WERI-Rb-1 (cell line): ENCODE measurements around the gene EDA.

ENCODE experiments used
- DNase-seq: peaks from one replicate; pipeline ENCODE4 v3.0.0-alpha.2; 2020
- H3K27ac ChIP-seq: fragments of 250-450 bp; sonication (Bioruptor Pico); 2 replicates; pipeline ENCODE4 v1.5.1; 2020; ENCODE audit warnings: mild to moderate bottlenecking, moderate library complexity
- H3K27me3 ChIP-seq: fragments of 250-450 bp; sonication (Bioruptor Pico); 2 replicates; pipeline ENCODE4 v1.5.1; 2021; ENCODE audit warnings: mild to moderate bottlenecking, low read depth, moderate library complexity; ENCODE audit not compliant: insufficient read depth, severe bottlenecking
- H3K36me3 ChIP-seq: fragments of 250-450 bp; sonication (Bioruptor Pico); 2 replicates; pipeline ENCODE4 v1.5.1; 2020; ENCODE audit warnings: mild to moderate bottlenecking, moderate library complexity
- H3K4me3 ChIP-seq: 2 replicates; pipeline ENCODE4 v1.5.1; 2011; ENCODE audit warnings: low read depth, mild to moderate bottlenecking, control low read depth, low read length
- H3K9me3 ChIP-seq: fragments of 250-450 bp; sonication (Bioruptor Pico); 2 replicates; pipeline ENCODE4 v1.5.1; 2021; ENCODE audit warnings: mild to moderate bottlenecking, moderate library complexity; ENCODE audit not compliant: severe bottlenecking
- TF ChIP-seq, protein P1 (sequence below): IDR thresholded peaks from 2 replicates; pipeline ENCODE4 v1.5.1; 2011; ENCODE audit warnings: low read depth, mild to moderate bottlenecking, control low read depth, inconsistent platforms, low read length

Gene EDA

GRCh38 chrX:69951753-69952152 lies 335.8 kb downstream of the EDA start:
- DNase-seq, result no peak
- Histone ChIP-seq H3K36me3 (no peaks in the 10 kb centered on the region), H3K27me3 (no peaks in the 10 kb centered on the region), H3K4me3 (no peak overlapping the region), H3K9me3 (no peaks in the 10 kb centered on the region), H3K27ac (no peak overlapping the region)
- TF ChIP-seq, protein P1, sequence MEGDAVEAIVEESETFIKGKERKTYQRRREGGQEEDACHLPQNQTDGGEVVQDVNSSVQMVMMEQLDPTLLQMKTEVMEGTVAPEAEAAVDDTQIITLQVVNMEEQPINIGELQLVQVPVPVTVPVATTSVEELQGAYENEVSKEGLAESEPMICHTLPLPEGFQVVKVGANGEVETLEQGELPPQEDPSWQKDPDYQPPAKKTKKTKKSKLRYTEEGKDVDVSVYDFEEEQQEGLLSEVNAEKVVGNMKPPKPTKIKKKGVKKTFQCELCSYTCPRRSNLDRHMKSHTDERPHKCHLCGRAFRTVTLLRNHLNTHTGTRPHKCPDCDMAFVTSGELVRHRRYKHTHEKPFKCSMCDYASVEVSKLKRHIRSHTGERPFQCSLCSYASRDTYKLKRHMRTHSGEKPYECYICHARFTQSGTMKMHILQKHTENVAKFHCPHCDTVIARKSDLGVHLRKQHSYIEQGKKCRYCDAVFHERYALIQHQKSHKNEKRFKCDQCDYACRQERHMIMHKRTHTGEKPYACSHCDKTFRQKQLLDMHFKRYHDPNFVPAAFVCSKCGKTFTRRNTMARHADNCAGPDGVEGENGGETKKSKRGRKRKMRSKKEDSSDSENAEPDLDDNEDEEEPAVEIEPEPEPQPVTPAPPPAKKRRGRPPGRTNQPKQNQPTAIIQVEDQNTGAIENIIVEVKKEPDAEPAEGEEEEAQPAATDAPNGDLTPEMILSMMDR, result no peak

DNA sequence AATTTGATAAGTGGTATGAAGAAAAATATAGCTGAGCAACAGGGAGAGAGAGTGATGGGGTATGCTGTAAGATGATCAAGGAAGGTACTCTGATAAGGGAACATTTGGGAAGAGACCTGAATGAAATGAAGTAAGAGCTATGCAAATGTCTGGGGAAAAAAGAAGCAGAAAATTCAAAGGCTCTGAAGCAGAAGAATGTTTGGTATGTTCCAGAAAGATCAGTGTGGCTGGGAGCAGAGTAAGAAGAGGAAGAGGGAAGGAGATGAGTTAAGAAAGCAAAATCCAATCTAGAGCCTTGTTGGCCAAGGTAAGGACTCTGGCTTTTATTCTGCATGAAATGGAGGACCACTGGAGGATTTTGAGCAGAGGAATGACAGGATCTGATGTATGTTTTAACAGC lies 343.8 kb downstream of the EDA start:
- no peak for DNase-seq
- Histone ChIP-seq H3K9me3 (no peaks in the 10 kb centered on the region), H3K27me3 (no peaks in the 10 kb centered on the region), H3K27ac (no peak overlapping the region), H3K36me3 (no peaks in the 10 kb centered on the region), H3K4me3 (no peak overlapping the region)
- TF ChIP-seq, protein P1, result no peak

- Histone ChIP-seq H3K4me3 (no peak overlapping the region), H3K36me3 (no peaks in the 10 kb centered on the region), H3K9me3 (no peaks in the 10 kb centered on the region), H3K27me3 (no peaks in the 10 kb centered on the region), H3K27ac (no peak overlapping the region)
- TF ChIP-seq, protein P1, result no peak
- DNase-seq, result no peak
Measured at GRCh38 chrX:69961365-69962072, 345.6 kb downstream of the EDA start.

DNA sequence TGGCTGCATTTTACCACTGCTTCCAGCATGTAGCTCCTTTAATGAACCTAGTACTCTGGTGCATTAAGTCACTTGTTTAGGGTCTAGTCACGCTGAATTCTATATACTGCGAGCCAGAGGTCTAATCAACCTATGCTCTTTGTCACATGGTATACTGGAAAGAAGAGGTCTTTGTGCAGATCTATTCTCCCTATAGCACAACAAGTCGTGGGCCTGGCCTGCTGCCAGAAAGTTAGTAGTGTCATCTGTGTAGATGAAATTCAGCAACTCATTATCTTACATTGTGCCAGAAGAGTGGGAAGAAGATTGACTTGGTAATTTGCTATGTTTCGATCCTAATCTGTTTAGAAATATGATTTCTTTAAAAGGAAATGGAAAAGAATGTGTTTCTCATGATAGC lies 353.0 kb downstream of the EDA start:
- Histone ChIP-seq H3K27ac (no peak overlapping the region), H3K27me3 (peaks cover 16% of the 10 kb centered on the region), H3K36me3 (no peaks in the 10 kb centered on the region), H3K4me3 (no peak overlapping the region), H3K9me3 (no peaks in the 10 kb centered on the region)
- no peak for DNase-seq
- TF ChIP-seq, protein P1, result no peak

DNA sequence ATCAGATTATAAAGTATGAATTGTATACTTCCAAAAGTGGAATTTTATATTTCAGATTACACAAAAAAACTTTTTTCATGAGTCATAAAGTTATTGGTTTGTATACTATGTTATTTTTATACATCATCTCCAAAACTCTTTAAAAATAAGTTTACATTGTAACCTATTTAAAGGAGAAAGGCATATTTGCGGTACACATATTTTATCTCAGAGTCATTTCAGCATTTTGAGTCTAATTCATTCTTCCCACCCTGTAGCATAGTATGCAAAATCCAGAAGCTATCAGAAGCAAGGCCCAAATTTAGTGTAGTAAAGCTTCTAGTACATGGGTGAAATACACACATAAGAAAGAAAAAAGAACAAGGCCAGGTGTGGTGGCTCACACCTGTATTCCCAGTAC lies 353.5 kb downstream of the EDA start:
- no peak overlapping the region for H3K27ac ChIP-seq
- H3K9me3 ChIP-seq, result no peaks in the 10 kb centered on the region
- no peaks in the 10 kb centered on the region for H3K36me3 ChIP-seq
- H3K4me3 ChIP-seq, result no peak overlapping the region
- DNase-seq, result no peak
- H3K27me3 ChIP-seq, result peaks cover 16% of the 10 kb centered on the region
- TF ChIP-seq, protein P1, result no peak

GRCh38 chrX:69987691-69988090 lies 371.8 kb downstream of the EDA start:
- Histone ChIP-seq H3K4me3 (peak overlapping the region; percentile 12; the same call in 1 of the 2 replicates), H3K27ac (peak overlapping the region; percentile 79), H3K27me3 (no peaks in the 10 kb centered on the region), H3K9me3 (no peaks in the 10 kb centered on the region), H3K36me3 (no peaks in the 10 kb centered on the region)
- peak; percentile 93 for DNase-seq
- TF ChIP-seq, protein P1, result no peak
